ENCODE data around the gene GRM1.

DNA sequence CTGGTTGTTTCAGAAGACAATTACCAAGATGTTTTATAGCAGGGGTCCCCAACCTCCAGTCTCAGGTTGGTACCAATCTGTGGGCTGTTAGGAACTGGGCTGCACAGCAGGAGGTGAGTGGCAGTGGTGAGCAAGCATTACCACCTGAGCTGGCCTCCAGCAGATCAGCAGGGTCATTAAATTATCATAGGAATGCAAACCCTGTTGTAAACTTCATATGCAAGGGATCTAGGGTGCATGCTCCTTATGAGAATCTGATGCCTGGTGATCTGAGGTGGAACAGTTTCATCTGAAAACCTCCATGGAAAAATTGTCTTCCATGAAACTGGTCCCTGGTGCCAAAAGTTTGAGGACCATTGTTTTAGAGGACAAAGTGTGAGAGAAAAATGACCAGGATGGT is 240.6 kb downstream of the GRM1 start:
- TF ChIP-seq, protein P1, sequence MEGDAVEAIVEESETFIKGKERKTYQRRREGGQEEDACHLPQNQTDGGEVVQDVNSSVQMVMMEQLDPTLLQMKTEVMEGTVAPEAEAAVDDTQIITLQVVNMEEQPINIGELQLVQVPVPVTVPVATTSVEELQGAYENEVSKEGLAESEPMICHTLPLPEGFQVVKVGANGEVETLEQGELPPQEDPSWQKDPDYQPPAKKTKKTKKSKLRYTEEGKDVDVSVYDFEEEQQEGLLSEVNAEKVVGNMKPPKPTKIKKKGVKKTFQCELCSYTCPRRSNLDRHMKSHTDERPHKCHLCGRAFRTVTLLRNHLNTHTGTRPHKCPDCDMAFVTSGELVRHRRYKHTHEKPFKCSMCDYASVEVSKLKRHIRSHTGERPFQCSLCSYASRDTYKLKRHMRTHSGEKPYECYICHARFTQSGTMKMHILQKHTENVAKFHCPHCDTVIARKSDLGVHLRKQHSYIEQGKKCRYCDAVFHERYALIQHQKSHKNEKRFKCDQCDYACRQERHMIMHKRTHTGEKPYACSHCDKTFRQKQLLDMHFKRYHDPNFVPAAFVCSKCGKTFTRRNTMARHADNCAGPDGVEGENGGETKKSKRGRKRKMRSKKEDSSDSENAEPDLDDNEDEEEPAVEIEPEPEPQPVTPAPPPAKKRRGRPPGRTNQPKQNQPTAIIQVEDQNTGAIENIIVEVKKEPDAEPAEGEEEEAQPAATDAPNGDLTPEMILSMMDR (IDR thresholded peaks at IDR 0.05) = no peak
- no peak for TF ChIP-seq EZH2 (IDR thresholded peaks at IDR 0.05; ENCODE audit: borderline replicate concordance, insufficient read depth, low read depth, low read length, poor library complexity, severe bottlenecking)

Measured in B cell (primary cell).